H1 (cell line): ENCODE data around the gene KDF1. TPM values are rescaled to one million over a fixed set of nuclear protein-coding genes. Genes with fewer than 3 reads are reported as not detected.

Experiments used
- ASH2L ChIP-seq: fragments of 200-600, 300-600 bp; sonication (generic); IDR thresholded peaks from one replicate; pipeline ENCODE4 v1.7.1; 2017; ENCODE audit warnings: low read length
- EZH2 ChIP-seq: fragments of 200-600 bp; sonication (generic); IDR thresholded peaks from 2 replicates; pipeline ENCODE4 v1.7.1; 2012; ENCODE audit warnings: low read depth, mild to moderate bottlenecking, moderate library complexity, low read length, inconsistent platforms; ENCODE audit not compliant: severe bottlenecking
- PHF8 ChIP-seq: fragments of 200-600 bp; sonication (generic); conservative IDR thresholded peaks from 2 replicates; pipeline ENCODE4 v1.7.1; 2012; ENCODE audit warnings: low read depth, mild to moderate bottlenecking, inconsistent platforms, low read length, moderate library complexity
- POLR2AphosphoS5 ChIP-seq: IDR thresholded peaks from 2 replicates; pipeline ENCODE4 v1.6.1; 2011; ENCODE audit warnings: low read depth, low read length
- RFX5 ChIP-seq: IDR thresholded peaks from 2 replicates; pipeline ENCODE4 v1.6.1; 2011; ENCODE audit warnings: low read depth, low read length, improper control_type of control experiment, borderline replicate concordance
- RNF2 ChIP-seq: fragments of 200-900, 300-1000 bp; sonication (generic); IDR thresholded peaks from 2 replicates; pipeline ENCODE4 v1.7.1; 2016; ENCODE audit warnings: borderline replicate concordance, low read depth, mild to moderate bottlenecking, antibody characterized with exemption, low read length; ENCODE audit not compliant: poor library complexity, severe bottlenecking; ENCODE audit errors: missing control alignments
- TAF7 ChIP-seq: optimal IDR thresholded peaks from 2 replicates; pipeline ENCODE3; 2011; ENCODE audit warnings: low read depth, mild to moderate bottlenecking, inconsistent platforms, low read length, moderate library complexity, borderline replicate concordance
- polyA plus RNA-seq, 7 experiments: library from polyadenylated mRNA; depleted of rRNA in 3 of 7; stranded (reverse) in 5 of 7; unstranded in 2 of 7; fragments of >200 nt in 5 of 7; fragments of 200-250 nt in 2 of 7; gene quantifications; 1 replicate in 5 of 7; 2 replicates in 1 of 7; 4 replicates in 1 of 7; pipeline versions ENCODE4 v1.2.1 to v1.2.3, GENCODE V29; 2011 to 2013; ENCODE audit warnings: missing spikeins in 2 of 7, mixed read lengths in 2 of 7
- total RNA-seq: library from RNA; stranded (reverse); fragmentation: NEBNext Ultra II Directional; extraction: Animal tissue kit (Norgen Biotek cat#: 25700); gene quantifications from 2 replicates; pipeline ENCODE4 v1.2.1, GENCODE V29; 2021

The KDF1 gene
- total and polyA plus RNA-seq, 2 of the 8 experiments (the other 6 are each of a cell fraction or from before 2014, with no cell fraction given) = 16.9 to 37.5 TPM

GRCh38 chr1:26998429-26999300, 38.4 kb upstream of the KDF1 start (continued):
- TF ChIP-seq EZH2 = no peak
- TF ChIP-seq RFX5 = no peak
- no peak for TF ChIP-seq PHF8
- no peak; the same call in none of the 2 replicates for TF ChIP-seq POLR2AphosphoS5
- TF ChIP-seq RNF2 = no peak
- TF ChIP-seq TAF7 = peak; percentile 17
- TF ChIP-seq ASH2L = no peak
- TF ChIP-seq, all 59 proteins: peak for 3
